NB4 (cell line): Measurements from ENCODE around the gene ANTKMT.

Experiments used
- MYC ChIP-seq: IDR thresholded peaks from 2 replicates; pipeline ENCODE4 v1.6.1; 2011; ENCODE audit warnings: low read depth, low read length
- POLR2A ChIP-seq: IDR thresholded peaks from 2 replicates; pipeline ENCODE4 v1.6.1; 2011; ENCODE audit warnings: mild to moderate bottlenecking; ENCODE audit not compliant: insufficient read length; ENCODE audit errors: extremely low read depth
- TF ChIP-seq, protein P1 (sequence below): IDR thresholded peaks from one replicate; pipeline ENCODE4 v1.5.1; 2012; ENCODE audit warnings: low read depth, low read length
- TF ChIP-seq, protein P2 (sequence below): IDR thresholded peaks from 2 replicates; pipeline ENCODE4 v1.6.1; 2011; ENCODE audit warnings: low read depth, low read length

GRCh38 chr16:704047-704446 lies 16.9 kb upstream of the ANTKMT start:
- TF ChIP-seq POLR2A: no peak
- TF ChIP-seq, protein P1, sequence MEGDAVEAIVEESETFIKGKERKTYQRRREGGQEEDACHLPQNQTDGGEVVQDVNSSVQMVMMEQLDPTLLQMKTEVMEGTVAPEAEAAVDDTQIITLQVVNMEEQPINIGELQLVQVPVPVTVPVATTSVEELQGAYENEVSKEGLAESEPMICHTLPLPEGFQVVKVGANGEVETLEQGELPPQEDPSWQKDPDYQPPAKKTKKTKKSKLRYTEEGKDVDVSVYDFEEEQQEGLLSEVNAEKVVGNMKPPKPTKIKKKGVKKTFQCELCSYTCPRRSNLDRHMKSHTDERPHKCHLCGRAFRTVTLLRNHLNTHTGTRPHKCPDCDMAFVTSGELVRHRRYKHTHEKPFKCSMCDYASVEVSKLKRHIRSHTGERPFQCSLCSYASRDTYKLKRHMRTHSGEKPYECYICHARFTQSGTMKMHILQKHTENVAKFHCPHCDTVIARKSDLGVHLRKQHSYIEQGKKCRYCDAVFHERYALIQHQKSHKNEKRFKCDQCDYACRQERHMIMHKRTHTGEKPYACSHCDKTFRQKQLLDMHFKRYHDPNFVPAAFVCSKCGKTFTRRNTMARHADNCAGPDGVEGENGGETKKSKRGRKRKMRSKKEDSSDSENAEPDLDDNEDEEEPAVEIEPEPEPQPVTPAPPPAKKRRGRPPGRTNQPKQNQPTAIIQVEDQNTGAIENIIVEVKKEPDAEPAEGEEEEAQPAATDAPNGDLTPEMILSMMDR: no peak
- TF ChIP-seq, protein P2, sequence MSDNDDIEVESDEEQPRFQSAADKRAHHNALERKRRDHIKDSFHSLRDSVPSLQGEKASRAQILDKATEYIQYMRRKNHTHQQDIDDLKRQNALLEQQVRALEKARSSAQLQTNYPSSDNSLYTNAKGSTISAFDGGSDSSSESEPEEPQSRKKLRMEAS: no peak
- no peak for TF ChIP-seq MYC
